ENCODE results near the gene BAAT.
"Not testable (repeated sequence)": the region's sequence is repeated elsewhere in the genome, so short reads cannot be mapped to it uniquely, and the experiment has no call there.

The BAAT gene

GRCh38 chr9:101384873-101385536 lies at the start of gene BAAT:
Gene BAAT (minus strand): TSS chr9:101385006. CDS start chr9:101371404, 13,602 bp downstream.
- DNase-seq = not testable (repeated sequence)
- intact Hi-C loops (cut with DNase I) = loop anchor here (10.0 kb wide), 2 partner anchors 70 to 140 kb away; no protein-coding TSS in a partner anchor

- no peak for DNase-seq
- intact Hi-C loops (cut with DNase I) = no loop called here
Observed at GRCh38 chr9:101433229-101433628, 48.4 kb upstream of the BAAT start.

GRCh38 chr9:101432740-101433139 lies 47.9 kb upstream of the BAAT start:
- DNase-seq = no peak
- intact Hi-C loops (cut with DNase I) = no loop called here

- DNase-seq = no peak
- intact Hi-C loops (cut with DNase I) = no loop called here
Observed at GRCh38 chr9:101432171-101432570, 47.4 kb upstream of the BAAT start.

- DNase-seq = no peak
- intact Hi-C loops (cut with DNase I) = no loop called here
Observed at GRCh38 chr9:101429736-101430135, 44.9 kb upstream of the BAAT start.

- no peak for DNase-seq
- intact Hi-C loops (cut with DNase I) = no loop called here
Observed at GRCh38 chr9:101428909-101429308, 44.1 kb upstream of the BAAT start.

- DNase-seq = no peak
- intact Hi-C loops (cut with DNase I) = no loop called here
Observed at GRCh38 chr9:101427957-101428655, 43.3 kb upstream of the BAAT start.

- DNase-seq = no peak
Observed at GRCh38 chr9:101427358-101427757, 42.6 kb upstream of the BAAT start.

GRCh38 chr9:101421653-101422065 lies 36.9 kb upstream of the BAAT start:
- DNase-seq = no peak
- intact Hi-C loops (cut with DNase I) = no loop called here

More at GRCh38 chr9:101427358-101427757, 42.6 kb upstream of the BAAT start:
- intact Hi-C loops (cut with DNase I) = no loop called here

- intact Hi-C loops (cut with DNase I) = no loop called here
- no peak for DNase-seq
Observed at GRCh38 chr9:101419863-101420262, 35.1 kb upstream of the BAAT start.

- intact Hi-C loops (cut with DNase I) = no loop called here
- peak in 2 of 42 donors; percentile 3 to 27 for DNase-seq
Observed at GRCh38 chr9:101418518-101419430, 34.0 kb upstream of the BAAT start.

GRCh38 chr9:101417977-101418376 lies 33.2 kb upstream of the BAAT start:
- DNase-seq = no peak
- intact Hi-C loops (cut with DNase I) = no loop called here

- DNase-seq = no peak
- intact Hi-C loops (cut with DNase I) = no loop called here
Observed at GRCh38 chr9:101417389-101417788, 32.6 kb upstream of the BAAT start.

GRCh38 chr9:101415578-101415977 lies 30.8 kb upstream of the BAAT start:
- intact Hi-C loops (cut with DNase I) = no loop called here
- no peak for DNase-seq

- intact Hi-C loops (cut with DNase I) = no loop called here
- DNase-seq = no peak
Observed at GRCh38 chr9:101414839-101415238, 30.0 kb upstream of the BAAT start.

- DNase-seq = no peak
- intact Hi-C loops (cut with DNase I) = no loop called here
Observed at GRCh38 chr9:101409079-101409477, 24.3 kb upstream of the BAAT start.

GRCh38 chr9:101408374-101409078 lies 23.7 kb upstream of the BAAT start:
- no peak for DNase-seq
- intact Hi-C loops (cut with DNase I) = no loop called here

GRCh38 chr9:101403516-101404285 lies 18.9 kb upstream of the BAAT start:
- no peak for DNase-seq
- intact Hi-C loops (cut with DNase I) = no loop called here

All from head of caudate nucleus (tissue), 42 donors.